ENCODE results near the gene GTF2H3.

DNA sequence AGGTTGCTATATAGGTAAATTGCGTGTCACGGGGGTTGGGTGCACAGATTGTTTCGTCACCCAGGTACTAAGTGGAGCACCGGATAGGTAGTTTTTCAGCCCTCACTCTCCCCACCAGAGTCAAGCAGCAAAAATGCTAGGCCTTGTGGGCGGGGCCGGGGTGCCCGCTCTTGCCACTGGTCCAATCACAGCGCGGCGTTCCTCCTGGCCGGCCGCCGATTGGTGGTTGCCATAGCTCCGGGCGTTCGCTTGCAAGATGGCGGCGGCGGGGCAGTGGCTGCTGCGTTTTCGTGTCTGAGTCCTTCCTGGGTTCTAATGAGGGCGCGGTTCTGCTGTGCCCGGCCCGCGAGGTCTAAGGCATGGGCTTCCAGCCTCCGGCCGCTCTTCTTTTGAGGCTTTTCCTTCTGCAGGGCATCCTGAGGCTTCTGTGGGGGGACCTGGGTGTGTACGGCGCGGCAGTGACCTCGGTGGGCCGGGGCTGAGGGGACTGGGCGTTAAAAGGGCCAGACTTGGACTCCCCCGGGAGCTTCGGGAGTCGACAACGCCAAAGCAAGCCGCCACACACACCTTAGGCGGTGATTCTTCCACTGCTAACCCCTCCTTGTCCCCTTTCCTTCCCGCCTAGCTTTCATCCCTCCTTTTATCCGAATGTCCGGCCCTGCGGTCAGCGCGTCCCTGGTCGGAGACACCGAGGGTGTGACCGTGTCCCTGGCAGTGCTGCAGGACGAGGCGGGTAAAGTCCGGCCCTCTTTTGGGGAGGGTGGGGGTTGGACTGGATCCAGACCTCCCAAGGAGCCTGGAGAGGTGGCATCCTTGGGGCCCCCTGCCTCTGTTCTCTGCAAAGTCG is 37.5 kb downstream of the GTF2H3 start, which contains the start of gene TCTN2:
- TF ChIP-seq, protein P1, sequence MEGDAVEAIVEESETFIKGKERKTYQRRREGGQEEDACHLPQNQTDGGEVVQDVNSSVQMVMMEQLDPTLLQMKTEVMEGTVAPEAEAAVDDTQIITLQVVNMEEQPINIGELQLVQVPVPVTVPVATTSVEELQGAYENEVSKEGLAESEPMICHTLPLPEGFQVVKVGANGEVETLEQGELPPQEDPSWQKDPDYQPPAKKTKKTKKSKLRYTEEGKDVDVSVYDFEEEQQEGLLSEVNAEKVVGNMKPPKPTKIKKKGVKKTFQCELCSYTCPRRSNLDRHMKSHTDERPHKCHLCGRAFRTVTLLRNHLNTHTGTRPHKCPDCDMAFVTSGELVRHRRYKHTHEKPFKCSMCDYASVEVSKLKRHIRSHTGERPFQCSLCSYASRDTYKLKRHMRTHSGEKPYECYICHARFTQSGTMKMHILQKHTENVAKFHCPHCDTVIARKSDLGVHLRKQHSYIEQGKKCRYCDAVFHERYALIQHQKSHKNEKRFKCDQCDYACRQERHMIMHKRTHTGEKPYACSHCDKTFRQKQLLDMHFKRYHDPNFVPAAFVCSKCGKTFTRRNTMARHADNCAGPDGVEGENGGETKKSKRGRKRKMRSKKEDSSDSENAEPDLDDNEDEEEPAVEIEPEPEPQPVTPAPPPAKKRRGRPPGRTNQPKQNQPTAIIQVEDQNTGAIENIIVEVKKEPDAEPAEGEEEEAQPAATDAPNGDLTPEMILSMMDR (IDR thresholded peaks at IDR 0.05), result no peak
- TF ChIP-seq POLR2A (IDR thresholded peaks at IDR 0.05), result no peak
